Dermis blood vessel endothelial cell (primary cell): ENCODE measurements around the gene RLN3. TPM values are rescaled to one million over a fixed set of nuclear protein-coding genes. Genes with fewer than 3 reads are reported as not detected.

ENCODE experiments used
- DNase-seq: peaks from one replicate; pipeline ENCODE4 v3.0.0; 2010
- total RNA-seq: library from RNA; depleted of rRNA; stranded (reverse); fragments of >200 nt; gene quantifications from 2 replicates; pipeline ENCODE4 v1.2.3, GENCODE V29; 2014

The RLN3 gene
- total RNA-seq, 1 donor from 2014 or later, result not detected

GRCh38 chr19:14055396-14055795 is 27.4 kb downstream of the RLN3 start:
- DNase-seq, result no peak

DNA sequence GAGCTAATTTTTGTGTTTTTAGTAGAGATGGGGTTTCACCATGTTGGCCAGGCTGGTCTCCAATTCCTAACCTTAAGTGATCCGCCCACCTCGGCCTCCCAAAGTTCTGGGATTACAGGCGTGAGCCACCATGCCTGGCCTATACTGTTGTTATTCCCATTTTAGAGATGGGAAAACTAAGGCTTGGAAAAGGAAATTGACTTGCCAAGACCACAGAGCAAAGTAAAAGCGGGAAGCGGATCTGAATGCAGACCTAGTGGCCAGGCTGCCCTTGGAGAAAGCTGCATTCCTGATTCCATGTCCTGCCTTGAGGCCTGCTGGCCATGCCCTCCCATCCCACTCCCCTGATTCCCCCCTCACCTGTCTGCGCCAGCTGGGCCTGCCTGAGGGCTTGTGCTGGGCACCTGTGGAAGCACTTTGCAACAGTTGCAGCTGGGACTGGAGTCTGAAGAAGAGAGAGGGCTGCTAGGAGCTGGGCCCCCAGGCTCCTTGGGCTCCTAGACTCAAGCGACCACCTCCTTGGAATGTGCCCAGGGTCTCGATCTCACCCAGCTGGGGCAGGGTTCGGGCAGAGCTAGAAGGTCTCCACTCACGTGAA is 28.2 kb downstream of the RLN3 start:
- DNase-seq, result no peak

GRCh38 chr19:14056741-14057356 is 28.9 kb downstream of the RLN3 start:
- no peak for DNase-seq

- DNase-seq, result no peak
Observed at GRCh38 chr19:14058182-14059092, 30.5 kb downstream of the RLN3 start.

DNA sequence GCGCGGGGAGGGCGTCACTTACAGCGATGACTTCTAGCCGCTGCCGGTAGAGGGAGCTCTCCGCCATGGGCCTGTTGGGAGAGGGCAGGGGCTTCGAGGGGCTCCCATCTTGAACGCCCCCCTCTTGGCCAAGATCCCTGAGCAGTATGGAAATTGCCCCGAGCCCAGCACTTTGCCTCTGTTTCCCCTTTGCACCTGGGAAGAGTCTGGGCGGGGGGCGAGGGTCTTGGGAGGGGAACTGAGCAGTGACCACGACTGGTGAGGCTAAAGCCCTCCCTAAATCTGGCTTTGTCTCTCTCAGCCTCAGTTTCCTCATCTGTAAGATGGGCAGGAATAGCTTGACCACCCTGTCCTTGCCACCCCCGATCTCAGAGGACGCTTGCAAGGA is 31.1 kb downstream of the RLN3 start:
- DNase-seq, result peak; percentile 32

- DNase-seq, result no peak
Observed at GRCh38 chr19:14059652-14060155, 31.8 kb downstream of the RLN3 start.

- DNase-seq, result no peak
Observed at GRCh38 chr19:14061081-14061749, 33.3 kb downstream of the RLN3 start.

GRCh38 chr19:14061751-14062557 is 34.0 kb downstream of the RLN3 start, which contains the start of gene PALM3:
TSS of gene PALM3 (minus strand) at chr19:14062076. CDS start at chr19:14061980, 96 bp downstream.
- no peak for DNase-seq

DNA sequence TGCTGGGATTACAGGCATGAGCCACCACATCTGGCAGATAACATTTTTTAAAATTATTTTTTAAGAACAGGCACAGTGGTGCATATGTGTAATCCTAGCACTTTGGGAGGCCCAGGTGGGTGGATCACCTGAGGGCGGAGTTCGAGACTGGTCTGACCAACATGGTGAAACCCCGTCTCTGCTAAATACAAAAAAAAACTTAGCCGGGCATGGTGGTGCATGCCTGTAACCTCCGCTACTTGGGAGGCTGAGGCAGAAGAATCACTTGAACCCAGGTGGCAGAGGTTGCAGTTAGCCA is 34.6 kb downstream of the RLN3 start:
- DNase-seq, result no peak

DNA sequence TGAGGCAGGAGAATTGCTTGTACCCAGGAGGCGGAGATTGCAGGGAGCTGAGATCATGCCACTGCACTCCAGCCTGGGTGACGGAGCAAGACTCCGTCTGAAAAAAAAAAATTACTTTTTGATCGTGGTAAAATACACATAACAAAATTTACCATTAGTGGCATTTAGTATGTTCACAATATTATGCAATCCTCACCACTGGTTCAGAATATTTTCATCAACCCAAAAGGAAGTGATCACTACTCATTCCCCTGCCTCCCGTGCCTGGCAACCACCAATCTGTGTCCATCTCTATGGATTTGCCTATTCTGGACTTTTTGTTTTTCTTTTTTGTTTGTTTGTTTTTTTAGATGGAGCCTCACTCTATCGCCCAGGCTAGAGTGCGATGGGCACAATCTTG is 35.2 kb downstream of the RLN3 start:
- no peak for DNase-seq

GRCh38 chr19:14066134-14066533 is 38.2 kb downstream of the RLN3 start:
- no peak for DNase-seq

DNA sequence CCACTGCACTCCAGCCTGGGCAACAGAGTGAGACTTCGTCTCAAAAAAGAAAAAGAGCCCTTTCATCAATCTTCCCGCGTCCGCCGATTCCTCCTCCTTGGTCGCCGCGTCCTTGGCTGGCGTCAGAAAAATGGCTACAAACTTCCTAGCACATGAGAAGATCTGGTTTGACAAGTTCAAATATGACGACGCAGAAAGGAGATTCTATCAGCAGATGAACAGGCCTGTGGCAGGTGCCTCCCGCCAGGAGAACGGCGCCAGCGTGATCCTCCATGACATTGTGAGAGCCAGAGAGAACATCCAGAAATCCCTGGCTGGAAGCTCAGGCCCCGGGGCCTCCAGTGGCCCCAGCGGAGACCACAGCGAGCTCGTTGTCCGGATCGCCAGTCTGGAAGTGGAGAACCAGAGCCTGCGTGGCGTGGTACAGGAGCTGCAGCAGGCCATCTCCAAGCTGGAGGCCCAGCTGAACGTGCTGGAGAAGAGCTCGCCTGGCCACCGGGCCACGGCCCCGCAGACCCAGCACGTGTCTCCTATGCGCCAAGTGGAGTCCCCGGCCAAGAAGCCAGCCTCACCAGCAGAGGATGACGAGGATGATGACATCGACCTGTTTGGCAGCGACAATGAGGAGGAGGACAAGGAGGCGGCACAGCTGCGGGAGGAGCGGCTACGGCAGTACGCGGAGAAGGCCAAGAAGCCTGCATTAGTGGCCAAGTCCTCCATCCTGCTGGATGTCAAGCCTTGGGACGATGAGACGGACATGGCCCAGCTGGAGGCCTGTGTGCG is 42.5 kb downstream of the RLN3 start:
- no peak for DNase-seq

GRCh38 chr19:14072535-14073260 is 44.8 kb downstream of the RLN3 start, which contains the start of gene MISP3:
TSS of gene MISP3 (plus strand) at chr19:14072786. CDS start at chr19:14073310, 524 bp downstream.
- DNase-seq, result peak; percentile 60

DNA sequence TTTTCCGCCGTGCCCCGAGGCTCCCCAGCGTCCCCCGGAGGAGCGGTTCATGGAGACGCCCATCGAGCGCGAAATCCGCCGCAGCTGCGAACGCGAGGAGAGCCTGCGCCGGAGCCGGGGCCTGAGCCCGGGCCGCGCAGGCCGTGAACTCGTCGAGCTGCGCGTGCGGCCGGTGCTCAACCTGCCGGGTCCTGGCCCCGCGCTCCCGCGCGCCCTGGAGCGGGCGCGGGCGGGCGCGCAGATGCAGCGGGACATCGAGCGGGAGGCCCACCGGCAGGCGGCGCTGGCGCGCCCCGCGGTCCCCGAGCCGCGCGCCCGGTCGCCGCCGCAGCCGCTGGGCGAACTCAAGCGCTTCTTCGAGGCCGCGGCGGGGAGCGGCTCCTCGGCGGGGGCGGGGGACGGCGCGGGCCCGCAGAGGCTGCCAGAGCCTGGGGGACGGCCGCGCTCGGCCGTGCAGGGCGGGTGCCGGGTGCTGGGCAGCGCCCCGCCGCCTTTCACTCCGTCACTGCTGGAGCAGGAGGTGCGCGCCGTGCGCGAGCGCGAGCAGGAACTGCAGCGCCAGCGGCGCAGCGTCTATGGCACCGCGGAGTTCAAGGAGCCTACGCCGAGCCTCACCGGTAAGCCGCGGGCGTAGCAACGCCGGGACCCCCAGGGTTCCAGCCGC is 45.4 kb downstream of the RLN3 start:
- peak; percentile 85 for DNase-seq

DNA sequence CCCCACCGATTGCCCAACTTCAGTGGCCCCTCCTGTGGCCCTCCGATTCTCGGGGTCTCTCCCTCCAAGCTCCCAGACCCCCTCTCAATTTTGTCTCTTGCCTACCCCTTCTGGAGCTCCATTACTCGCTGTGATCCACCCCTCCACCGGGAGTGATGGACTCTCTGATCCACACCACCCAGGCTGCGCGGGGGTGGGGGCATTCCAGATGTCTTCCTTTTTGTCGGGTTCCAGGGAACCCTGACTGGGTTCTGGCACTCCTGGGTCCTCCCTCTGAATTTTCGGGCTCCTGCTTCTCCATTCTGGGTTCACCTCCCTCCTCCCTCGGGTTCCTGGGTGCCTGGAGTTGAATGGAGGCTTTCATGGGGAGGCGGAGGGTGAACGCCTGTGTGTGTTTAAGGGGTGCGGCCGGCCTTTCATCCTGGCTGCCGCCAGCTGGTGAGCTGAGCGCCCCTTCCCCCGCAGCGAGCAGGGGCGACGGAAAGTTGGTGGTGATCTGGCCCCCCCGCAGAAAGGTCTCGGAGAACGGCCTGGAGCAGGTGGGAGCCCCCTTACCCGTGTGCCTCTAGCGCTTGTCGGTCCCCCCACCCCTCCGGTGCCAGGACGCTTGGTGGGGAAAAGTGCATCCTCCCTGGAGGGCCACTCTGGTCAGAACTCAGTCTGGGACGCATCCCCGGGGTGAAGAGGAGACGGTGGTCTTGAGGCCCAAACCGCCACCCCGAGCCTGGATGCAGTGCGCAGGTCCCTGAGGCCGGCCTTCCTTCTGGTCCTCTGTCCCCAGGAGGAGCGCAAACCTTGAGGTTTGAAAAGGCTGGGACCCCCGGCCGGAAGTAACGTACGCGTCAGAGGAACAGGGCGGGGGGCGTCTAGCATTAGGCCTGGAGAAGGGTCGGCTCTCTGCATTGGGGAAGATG is 46.2 kb downstream of the RLN3 start:
- DNase-seq, result no peak

DNA sequence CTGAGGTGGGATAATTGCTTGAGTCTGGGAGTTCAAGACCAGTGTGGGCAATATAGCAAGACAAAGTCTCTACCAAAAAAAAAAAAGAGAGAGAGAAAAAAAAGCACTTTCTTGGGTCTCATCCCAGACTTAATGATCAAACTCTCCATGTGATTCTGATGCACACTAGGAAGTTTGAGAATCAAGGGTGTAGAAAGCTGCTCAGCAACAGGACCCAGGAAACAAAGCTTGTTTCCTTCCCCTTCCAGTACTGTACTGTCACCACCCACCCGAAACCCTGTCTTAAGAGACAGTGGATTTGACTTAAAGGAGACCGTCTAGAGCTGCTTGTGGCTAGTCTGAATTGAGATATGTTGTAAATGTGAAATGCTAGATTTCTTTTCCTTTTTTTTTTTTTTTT is 50.5 kb downstream of the RLN3 start:
- no peak for DNase-seq
